H1 (cell line): ENCODE results near the gene ARPIN. TPM values are rescaled to one million over a fixed set of nuclear protein-coding genes. Genes with fewer than 3 reads are reported as not detected.

Experiments used
- polyA plus RNA-seq, 7 experiments: library from polyadenylated mRNA; depleted of rRNA in 3 of 7; stranded (reverse) in 5 of 7; unstranded in 2 of 7; fragments of >200 nt in 5 of 7; fragments of 200-250 nt in 2 of 7; gene quantifications; 1 replicate in 5 of 7; 2 replicates in 1 of 7; 4 replicates in 1 of 7; pipeline versions ENCODE4 v1.2.1 to v1.2.3, GENCODE V29; 2011 to 2013; ENCODE audit warnings: missing spikeins in 2 of 7, mixed read lengths in 2 of 7
- total RNA-seq: library from RNA; stranded (reverse); fragmentation: NEBNext Ultra II Directional; extraction: Animal tissue kit (Norgen Biotek cat#: 25700); gene quantifications from 2 replicates; pipeline ENCODE4 v1.2.1, GENCODE V29; 2021
- TF ChIP-seq, protein P1 (sequence below): fragments of 300-600 bp; sonication (generic); IDR thresholded peaks from 2 replicates; pipeline ENCODE4 v1.7.1; 2012; ENCODE audit warnings: low read length, moderate library complexity, mild to moderate bottlenecking, inconsistent platforms; ENCODE audit not compliant: insufficient replicate concordance

The ARPIN gene
- total and polyA plus RNA-seq, 2 of the 8 experiments (the other 6 are each of a cell fraction or from before 2014, with no cell fraction given), result 3.1 to 3.9 TPM

DNA sequence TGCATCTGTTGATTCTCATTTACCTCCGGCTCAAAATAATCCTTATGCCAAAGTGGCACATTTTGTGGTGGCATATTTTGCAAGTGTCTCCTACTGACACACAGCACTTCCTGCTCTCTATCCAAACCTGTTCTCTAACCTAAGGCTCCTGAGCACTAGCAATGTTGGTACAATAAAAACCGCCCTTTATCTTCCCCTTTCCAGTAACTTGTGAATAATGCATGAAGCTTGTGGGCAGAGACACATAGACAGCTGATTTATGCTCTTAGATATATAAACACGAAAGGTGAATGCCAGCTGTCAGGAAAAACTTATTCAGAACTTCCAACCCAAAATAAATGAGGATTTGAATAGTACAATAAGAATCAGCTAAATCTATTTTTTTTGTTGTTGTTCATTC lies 34.6 kb upstream of the ARPIN start (continued):
- TF ChIP-seq, protein P1, sequence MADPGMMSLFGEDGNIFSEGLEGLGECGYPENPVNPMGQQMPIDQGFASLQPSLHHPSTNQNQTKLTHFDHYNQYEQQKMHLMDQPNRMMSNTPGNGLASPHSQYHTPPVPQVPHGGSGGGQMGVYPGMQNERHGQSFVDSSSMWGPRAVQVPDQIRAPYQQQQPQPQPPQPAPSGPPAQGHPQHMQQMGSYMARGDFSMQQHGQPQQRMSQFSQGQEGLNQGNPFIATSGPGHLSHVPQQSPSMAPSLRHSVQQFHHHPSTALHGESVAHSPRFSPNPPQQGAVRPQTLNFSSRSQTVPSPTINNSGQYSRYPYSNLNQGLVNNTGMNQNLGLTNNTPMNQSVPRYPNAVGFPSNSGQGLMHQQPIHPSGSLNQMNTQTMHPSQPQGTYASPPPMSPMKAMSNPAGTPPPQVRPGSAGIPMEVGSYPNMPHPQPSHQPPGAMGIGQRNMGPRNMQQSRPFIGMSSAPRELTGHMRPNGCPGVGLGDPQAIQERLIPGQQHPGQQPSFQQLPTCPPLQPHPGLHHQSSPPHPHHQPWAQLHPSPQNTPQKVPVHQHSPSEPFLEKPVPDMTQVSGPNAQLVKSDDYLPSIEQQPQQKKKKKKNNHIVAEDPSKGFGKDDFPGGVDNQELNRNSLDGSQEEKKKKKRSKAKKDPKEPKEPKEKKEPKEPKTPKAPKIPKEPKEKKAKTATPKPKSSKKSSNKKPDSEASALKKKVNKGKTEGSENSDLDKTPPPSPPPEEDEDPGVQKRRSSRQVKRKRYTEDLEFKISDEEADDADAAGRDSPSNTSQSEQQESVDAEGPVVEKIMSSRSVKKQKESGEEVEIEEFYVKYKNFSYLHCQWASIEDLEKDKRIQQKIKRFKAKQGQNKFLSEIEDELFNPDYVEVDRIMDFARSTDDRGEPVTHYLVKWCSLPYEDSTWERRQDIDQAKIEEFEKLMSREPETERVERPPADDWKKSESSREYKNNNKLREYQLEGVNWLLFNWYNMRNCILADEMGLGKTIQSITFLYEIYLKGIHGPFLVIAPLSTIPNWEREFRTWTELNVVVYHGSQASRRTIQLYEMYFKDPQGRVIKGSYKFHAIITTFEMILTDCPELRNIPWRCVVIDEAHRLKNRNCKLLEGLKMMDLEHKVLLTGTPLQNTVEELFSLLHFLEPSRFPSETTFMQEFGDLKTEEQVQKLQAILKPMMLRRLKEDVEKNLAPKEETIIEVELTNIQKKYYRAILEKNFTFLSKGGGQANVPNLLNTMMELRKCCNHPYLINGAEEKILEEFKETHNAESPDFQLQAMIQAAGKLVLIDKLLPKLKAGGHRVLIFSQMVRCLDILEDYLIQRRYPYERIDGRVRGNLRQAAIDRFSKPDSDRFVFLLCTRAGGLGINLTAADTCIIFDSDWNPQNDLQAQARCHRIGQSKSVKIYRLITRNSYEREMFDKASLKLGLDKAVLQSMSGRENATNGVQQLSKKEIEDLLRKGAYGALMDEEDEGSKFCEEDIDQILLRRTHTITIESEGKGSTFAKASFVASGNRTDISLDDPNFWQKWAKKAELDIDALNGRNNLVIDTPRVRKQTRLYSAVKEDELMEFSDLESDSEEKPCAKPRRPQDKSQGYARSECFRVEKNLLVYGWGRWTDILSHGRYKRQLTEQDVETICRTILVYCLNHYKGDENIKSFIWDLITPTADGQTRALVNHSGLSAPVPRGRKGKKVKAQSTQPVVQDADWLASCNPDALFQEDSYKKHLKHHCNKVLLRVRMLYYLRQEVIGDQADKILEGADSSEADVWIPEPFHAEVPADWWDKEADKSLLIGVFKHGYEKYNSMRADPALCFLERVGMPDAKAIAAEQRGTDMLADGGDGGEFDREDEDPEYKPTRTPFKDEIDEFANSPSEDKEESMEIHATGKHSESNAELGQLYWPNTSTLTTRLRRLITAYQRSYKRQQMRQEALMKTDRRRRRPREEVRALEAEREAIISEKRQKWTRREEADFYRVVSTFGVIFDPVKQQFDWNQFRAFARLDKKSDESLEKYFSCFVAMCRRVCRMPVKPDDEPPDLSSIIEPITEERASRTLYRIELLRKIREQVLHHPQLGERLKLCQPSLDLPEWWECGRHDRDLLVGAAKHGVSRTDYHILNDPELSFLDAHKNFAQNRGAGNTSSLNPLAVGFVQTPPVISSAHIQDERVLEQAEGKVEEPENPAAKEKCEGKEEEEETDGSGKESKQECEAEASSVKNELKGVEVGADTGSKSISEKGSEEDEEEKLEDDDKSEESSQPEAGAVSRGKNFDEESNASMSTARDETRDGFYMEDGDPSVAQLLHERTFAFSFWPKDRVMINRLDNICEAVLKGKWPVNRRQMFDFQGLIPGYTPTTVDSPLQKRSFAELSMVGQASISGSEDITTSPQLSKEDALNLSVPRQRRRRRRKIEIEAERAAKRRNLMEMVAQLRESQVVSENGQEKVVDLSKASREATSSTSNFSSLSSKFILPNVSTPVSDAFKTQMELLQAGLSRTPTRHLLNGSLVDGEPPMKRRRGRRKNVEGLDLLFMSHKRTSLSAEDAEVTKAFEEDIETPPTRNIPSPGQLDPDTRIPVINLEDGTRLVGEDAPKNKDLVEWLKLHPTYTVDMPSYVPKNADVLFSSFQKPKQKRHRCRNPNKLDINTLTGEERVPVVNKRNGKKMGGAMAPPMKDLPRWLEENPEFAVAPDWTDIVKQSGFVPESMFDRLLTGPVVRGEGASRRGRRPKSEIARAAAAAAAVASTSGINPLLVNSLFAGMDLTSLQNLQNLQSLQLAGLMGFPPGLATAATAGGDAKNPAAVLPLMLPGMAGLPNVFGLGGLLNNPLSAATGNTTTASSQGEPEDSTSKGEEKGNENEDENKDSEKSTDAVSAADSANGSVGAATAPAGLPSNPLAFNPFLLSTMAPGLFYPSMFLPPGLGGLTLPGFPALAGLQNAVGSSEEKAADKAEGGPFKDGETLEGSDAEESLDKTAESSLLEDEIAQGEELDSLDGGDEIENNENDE, result no peak
- TF ChIP-seq, all 59 proteins: peak for 0
